CD4-positive, alpha-beta T cell treated with Interferon gamma for 1 hour (primary cell): ENCODE data around the gene PTTG2.
"Not testable (repeated sequence)": the region's sequence is repeated elsewhere in the genome, so short reads cannot be mapped to it uniquely, and the experiment has no call there.

Source experiments
- DNase-seq: peaks from one replicate; pipeline ENCODE4 v3.0.0-alpha.2; 2020

PTTG2 gene

DNA sequence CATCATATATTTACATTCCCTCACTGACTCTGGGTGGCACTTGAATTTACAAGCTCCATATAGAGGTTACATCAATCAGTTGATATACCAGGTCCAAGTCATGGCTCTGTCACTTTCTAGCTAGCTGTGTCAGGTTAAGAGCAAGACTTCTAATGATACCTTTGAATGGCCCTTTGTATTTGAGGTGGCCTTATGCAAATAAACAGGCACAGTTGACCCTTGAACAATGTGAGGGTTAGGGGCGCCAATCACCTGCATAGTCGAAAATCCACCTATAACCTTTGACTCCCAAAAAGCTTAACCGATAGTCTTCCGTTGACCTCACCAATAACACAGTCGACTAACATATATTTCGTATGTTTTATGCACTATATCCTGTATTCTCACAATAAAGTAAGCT lies 1.3 kb upstream of the PTTG2 start:
- no peak for DNase-seq

DNA sequence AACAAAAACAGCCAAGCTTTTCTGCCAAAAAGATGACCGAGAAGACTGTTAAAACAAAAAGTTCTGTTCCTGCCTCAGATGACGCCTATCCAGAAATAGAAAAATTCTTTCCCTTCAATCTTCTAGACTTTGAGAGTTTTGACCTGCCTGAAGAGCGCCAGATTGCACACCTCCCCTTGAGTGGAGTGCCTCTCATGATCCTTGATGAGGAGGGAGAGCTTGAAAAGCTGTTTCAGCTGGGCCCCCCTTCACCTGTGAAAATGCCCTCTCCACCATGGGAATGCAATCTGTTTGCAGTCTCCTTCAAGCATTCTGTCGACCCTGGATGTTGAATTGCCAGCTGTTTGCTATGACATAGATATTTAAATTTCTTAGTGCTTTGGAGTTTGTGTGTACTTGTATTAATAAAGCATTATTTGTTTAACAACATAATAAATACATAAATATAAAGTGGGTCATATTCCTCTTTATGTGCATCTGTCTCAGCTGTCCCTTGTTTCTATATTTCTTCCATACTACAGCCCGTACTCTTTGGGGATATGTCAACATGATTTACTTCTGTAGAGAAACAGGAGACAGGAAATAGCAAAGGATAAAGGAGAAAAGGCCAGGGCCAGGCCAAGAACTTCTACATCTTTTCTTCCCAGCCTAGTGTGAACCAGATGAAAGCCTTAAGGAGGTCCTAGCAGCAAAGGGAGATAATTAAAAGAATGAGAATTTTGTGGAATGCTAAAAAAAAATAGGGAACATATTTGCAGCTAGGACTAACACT lies 667 bp downstream of the PTTG2 start:
- DNase-seq, result no peak

DNA sequence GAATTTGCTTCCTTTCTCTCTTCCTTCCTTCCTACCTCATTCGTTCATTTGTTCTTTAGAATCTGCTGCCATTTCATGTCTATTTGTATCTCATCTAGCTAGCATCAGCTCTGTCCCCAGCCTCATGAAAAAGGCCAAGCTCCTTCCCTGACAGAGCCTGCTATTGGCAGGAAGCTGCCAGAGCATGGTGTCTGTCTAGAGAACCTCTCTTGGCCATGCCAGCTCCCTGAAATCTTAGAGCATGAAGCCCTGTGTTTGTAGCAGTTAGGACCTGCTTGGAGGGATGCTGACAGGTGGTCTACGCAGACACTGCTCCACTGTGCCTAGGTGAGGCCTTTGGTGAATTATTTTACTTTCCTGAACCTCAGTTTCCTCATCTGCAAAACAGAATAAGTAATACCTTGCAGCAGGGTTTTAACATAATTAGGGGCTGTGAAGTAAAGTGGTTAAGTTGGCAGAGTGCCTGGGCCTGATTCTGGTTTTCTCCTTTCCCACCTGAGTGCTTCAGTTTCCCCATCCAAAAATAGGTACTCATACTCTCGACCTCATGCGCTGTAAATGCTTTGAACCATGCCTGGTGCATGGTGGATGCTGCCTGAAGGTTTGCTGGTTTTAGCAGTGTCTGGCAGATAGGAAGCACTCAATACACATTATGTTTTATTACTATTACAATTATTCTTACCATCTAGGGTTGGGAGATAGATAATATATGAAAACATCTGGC lies 4.7 kb downstream of the PTTG2 start:
- no peak for DNase-seq

DNA sequence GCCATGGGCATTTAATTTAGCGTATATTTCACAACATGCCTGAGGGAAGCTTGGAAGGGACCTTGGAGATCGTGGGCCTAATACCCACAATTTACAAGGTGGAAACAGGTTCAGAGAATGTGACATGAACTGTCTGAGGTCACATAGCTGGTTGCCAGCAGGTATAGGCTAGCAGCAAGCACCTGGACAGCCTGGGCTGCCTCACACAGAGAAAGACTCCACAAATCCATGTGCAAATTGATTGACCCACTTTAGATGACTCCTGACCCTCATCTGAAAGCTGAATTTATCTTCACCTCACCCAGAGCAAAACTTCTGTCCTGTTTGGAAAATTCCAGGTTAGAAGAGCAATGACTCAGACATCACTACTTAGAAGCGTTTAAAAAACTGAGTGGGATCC lies 5.8 kb downstream of the PTTG2 start:
- no peak for DNase-seq

DNA sequence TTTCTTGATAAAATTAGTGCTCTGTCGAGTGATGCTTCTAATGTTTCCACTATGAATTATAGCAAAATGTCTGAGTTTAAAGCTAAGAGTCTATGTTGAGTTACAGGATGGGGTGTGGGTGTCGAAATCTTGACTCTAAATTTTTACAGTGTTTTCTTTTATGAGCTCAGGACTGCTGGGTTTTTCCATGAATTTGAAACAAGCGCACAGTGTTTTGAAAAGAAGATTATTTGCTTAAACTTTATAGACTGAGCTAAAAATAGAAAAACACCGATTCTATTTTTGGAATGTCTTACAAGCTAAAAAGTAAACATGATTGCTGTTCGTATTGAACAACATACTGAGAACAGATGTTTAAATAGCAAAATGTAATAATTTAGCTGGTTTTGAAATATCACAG lies 7.5 kb downstream of the PTTG2 start:
- DNase-seq, result no peak

DNA sequence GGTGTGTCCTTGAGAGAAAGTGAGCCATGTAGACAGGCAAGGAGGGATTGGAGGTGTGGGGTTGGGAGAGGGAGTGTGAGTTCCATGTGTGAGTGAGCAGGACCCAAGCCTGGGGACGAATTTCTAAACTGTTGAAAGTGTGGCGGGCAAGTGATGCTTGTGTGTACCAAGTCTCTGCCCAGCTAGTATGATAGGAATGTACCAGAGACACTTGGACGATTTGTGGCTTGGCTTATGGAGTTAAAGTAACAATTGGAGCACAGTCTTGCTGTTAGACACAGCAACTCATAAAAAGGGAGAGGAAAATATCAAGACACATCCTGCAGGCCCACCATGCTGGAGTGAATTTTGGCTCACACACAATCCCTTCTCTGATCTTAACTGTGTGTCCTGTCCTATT lies 8.5 kb downstream of the PTTG2 start:
- no peak for DNase-seq

DNA sequence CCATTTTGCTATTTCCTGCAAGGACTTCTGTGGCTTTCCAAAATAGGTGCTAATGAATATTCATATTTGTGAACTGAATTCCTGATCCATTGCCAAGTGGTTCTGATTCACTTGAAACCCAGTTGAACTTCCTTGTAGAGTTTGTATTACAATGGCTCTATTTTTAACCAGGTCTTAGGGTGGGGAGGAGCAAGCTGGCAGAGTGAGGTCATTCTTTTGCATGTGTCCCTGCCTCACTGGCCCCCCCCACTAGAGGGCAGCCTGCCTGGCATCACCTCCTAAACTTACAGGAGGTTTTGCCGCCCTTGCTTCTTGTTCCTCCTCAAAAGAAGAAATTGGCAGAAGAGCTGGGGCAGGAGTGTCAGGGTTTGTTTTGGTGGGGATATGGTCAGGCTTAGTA lies 10.5 kb downstream of the PTTG2 start:
- peak; percentile 78 for DNase-seq

DNA sequence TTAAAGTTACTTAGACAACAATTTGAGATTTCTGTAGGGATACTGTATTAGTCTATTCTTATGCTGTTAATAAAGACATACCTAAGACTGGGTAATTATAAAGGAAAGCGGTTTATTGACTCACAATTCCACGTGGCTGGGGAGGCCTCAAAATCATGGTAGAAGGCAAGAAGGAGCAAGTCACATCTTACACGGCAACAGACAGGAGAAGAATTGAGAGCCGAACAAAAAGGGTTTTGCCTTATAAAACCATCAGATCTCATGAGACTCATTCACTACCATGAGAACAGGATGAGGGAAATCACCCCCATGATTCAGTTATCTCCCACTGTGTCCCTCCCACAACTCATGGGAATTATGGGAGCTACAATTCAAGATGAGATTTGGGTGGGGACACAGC lies 11.0 kb downstream of the PTTG2 start:
- no peak for DNase-seq

DNA sequence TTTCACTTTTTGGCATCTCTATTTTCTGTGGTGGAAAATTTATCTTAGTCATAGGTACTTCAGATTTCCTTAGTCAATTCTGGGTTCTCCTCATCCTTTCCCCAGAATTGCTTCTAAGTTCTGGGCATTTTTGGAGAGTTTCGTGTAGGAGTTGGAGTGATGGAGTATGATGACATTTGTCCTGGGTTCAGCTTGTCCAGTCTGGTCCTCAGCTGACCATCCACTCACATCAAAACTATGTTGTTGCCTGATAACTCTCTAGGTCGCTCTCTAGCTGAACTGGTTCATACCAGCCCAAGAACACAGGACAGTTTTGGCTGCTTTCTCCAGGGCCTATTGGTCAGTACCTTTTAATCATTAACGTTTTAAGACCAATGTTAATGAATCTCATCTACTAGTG lies 13.2 kb downstream of the PTTG2 start:
- no peak for DNase-seq

DNA sequence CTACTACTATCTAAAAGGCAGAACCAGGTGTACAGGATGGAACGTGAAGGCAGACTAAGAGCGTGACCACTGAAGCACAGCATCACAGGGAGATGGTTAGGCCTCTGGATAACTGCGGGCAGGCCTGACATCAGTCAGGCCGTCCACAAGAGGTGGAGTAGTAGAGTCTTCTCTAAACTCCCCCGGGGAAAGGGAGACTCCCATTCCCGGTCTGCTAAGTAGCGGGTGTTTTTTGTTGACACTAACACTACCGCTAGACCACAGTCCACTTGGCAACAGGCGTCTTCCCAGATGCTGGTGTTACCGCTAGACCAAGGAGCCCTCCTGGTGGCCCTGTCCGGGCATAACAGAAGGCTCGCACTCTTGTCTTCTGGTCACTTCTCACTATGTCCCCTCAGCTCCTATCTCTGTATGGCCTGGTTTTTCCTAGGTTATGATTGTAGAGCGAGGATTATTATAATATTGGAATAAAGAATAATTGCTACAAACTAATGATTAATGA lies 15.2 kb downstream of the PTTG2 start:
- DNase-seq, result not testable (repeated sequence)

DNA sequence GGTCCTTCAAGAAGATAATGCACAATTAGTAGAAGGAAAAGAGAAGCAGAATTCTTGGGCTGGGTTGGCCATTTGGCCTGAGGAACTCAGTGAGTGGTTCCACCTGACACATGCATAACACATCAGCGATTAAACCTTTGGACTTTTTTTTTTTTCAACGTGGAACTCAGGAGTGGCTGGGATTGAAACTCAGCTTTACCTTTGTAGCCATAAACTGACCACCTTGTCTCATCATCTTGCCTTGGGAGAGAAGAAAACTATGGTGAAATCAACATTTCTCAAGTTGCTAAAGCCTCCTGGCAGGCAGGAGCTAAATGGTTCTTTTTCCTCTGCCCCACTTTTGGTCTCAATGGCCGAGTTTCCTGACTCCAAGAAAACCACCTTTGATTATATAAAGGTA lies 16.3 kb downstream of the PTTG2 start:
- DNase-seq, result no peak

DNA sequence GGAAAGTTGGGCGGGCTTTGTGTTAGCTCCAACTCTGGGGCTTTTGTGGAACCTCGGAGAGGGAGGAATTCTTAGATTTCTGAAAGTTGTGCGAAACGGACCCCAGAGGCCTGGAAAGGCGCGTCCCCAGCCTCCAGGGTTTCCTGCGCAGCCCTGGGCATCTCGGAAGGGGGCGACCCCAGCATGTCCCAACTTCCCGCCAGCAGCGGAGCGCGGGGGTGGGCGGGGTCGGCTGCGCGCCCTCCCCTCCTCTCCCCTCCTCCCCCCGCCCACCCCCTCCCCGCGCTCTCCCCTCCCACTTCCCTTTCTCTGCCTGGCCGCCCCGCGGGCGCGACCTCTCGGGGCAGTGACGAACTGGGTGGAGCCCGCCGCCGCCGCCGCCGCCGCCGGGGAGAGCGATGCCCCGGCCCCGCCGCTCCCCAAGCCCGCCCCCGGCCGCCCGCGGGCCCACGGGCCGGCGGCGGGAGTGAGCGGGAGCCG lies 16.8 kb downstream of the PTTG2 start:
- peak; percentile 86 for DNase-seq

DNA sequence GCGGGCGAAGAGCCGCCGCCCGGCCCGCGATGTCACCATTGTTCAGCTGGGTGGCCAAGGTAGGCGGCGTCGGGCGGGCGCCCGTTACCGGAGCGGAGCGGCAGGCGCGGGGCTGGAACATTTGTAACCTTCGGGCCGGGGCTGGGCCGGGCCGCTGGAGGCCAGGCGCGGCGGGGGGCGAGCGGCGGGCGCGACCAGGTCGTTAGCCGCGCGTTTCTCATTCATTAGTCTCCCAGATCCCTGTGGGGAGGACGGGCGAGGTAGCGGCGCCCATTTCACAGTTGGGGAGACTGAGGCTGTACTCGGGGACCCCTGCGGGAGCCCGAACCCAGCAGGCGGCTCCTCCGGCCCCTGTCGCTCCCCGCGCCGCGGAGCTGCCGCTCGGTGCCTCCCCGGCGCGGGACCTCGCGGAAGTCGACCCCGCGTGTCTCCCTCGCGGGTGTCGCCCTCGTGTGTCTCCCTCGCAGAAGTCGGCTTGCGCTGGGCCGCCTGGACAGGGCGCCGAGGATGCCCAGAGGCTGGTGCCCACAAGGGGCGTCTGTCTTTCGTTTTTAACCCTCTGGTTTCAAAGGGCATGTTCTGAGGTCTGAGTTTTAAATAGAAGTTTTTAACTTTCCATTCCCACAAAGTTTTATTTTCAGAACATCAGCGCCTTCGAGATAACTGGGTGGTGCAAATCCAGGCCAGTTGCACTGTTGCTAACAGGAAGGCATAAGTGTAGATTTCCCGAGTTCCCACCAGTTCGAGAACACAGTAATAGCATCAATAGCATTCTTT lies 17.5 kb downstream of the PTTG2 start:
- peak; percentile 83 for DNase-seq

DNA sequence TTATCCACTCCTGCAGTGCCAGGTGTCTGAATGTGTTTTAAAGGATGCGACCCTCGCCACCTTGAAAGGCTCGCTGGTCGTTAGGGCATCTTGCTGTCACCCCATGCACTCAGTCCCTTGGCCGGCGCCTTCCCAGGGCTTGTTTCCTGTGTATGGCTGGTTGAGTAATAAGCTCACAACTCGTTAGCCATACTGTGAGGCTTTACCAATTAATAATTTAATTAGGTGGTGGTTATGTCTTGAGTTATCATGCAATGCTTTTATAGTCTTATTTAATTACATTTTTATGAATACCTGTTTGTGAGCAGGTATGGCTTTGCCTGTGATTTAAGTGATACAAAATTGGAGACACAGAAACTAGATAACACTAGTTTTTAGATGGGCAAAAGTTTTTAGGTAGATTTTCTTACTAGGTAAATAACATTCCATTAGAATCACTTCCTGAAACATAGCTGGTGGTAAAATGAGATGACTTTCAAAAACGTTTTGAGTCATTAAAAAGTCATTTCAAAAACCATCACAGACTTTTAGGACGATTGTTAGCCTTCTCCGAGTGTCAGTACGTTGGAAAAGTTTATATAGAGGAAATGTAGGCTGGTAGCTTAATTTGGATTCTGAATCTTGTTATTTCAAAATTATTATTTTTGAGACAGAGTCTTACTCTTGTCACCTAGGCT lies 18.2 kb downstream of the PTTG2 start:
- no peak for DNase-seq

DNA sequence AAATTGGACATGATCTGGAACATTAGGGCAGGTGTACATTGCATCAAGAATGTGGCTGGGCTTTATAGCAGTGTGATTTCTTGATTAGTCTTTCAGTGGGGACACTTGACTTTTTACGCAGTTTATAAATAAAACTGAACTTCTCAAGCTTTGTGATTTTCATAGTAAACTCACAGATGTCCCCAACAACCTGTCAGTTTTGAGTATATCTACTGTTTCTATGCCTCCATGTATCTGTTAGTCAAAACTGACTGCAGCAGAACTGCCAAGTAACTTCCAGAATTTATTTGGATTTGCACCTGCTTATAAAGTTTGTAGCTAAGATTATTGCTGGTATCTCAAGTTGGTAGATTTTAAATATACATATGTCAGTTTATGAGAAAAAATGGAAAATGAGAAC lies 20.0 kb downstream of the PTTG2 start:
- DNase-seq, result no peak

DNA sequence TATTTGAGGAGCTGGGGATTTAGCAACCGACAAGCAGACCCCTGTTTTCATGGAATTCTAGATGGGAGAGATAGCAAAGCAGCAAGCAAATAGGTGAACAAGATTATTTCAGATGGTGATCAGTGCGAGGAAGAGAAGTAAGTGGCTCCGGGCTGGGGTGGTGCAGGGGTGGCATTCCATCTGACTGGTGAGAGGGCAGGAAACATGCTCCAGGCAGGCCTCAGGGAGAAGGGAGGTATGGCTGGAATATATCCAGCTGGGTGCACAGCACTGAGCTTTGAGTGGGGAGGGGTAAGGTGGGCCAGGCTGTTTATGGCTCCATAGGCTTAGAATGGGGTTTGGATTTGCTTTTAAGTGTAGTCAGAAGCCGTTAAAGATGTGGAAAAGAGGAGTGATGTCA lies 21.2 kb downstream of the PTTG2 start:
- no peak for DNase-seq

DNA sequence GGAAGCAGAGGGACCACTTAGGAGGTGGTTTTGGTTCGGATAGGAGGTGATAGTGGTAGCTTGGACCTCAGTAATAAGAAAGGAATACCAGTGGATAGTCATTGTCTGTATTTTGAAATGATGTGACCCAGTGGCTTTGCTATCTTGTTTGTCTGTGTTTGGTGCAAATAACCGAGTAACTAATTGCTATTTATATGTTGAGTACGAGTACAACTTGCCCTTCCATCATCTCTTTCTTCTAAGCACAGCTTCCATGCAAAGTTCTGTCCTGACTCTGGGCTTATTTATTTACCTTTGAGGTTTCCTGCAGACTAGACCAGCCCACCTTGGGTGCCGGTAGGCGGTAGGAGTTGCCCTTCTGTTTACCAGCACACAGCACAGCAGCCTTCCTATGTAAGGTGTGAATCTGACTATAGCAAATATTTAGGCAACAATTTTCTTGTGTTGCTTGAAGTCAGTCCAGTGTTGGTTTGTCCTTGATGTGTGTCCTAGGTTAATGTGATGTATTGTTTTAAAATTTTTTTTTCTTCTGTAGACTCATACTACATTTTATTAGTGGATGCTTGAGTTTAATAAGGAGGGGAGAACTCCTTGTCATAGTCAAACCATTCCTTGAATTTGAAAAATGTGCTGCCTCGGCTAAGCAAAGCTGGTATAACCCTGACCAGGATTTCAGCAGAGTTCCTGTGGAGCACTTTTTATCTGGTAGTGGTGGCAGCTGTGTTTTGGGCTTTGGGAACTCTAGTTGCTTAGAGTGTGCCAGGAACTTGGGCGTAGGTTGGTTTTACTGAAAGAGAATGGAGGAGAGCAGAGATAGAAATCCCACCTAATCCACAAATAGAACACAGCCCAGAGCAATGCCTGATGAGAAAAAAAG lies 21.9 kb downstream of the PTTG2 start:
- no peak for DNase-seq

DNA sequence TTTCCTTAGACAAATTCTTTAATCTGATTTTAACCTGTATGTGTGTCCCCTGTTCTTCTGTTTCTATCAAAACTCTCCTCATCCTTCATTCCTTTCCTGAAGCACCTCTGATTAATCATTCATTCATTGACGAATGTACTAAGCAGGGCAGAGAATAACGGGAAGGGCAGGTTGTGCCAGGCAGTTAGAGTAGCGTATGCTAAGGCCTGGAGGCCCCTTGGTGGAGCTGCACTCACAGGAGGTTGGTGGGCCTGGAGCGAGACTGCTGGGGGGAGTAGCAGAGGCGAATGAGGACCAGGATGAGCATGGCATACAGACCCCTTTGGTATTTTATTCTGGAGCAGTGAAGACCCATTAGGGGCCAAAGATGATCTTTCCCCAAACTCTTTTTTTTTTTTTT lies 22.5 kb downstream of the PTTG2 start:
- DNase-seq, result no peak

DNA sequence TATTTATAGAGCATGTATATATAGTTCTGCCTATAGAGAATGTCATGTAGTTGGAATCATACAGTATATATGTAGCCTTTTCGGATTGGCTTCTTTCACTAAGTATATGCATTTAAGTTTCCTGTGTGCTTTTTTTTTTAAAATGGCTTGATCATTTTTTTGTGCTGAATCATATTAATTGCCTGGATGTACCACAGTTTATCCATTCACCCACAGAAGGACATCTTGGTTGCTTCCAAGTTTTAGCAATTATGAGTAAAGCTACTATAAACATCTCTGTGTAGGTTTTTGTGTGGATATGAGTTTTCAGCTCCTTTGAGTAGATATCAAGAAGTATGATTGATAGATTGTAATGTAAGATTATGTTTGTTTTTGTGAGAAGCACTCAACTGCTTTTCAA lies 23.8 kb downstream of the PTTG2 start:
- no peak for DNase-seq

DNA sequence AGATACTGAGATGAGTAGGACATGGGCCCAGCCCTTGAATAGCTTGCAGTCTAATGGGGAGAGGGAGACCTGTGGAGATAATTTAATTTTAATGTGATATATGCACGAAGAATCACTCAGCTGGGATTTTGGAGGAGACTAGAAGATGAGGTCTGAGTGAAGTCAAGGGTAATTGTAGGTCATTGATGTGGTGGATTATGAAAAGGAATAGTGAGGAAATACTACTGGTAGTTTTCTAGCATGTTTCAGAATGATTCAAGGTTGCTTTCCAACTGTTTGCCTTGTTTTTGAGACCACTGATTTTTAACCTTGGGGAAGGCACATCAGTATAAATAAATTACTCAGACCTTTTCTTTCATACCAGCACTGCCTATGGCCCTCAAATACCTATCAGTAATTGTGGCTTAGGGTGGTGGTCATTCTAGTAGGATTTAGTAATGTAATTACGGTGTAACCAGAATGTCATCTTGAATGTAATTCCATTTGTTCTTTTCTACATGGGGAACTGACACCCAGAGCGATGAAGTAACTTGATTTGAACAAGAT lies 25.6 kb downstream of the PTTG2 start:
- DNase-seq, result no peak

DNA sequence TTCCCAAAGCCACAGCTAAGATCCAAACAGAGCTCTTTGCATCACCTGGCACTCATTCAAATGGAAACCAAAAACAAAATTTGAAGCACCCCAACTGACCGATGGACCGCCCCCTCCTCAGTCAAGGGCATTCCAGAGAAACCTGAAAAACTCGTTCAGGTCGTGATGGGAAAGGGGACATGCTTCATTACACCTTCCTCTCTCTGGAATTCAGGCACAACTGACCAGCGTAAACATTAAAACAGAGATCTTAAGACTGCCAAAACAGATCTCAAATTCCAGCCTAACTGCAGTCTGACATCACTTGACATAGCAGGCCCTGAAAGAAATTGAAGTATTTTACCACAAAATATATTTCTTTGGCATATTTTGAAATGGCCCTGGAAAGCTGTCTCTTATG lies 28.5 kb downstream of the PTTG2 start:
- no peak for DNase-seq
